Measurements from ENCODE around the gene ZNF23.
A peak's percentile ranks its signal among the peaks of the same experiment; 100 is the strongest.

ZNF23 gene

GRCh38 chr16:71501547-71501946, 39.5 kb upstream of the ZNF23 start:
- no peak for DNase-seq (ENCODE audit: low read depth in 1 of 2, low spot score in 1 of 2)
- no peak overlapping the region for H3K27ac ChIP-seq (replicated peaks)
- no peak overlapping the region for H3K4me3 ChIP-seq (replicated peaks; ENCODE audit: insufficient read depth, low read length)
- no peaks in the 10 kb centered on the region for H3K27me3 ChIP-seq (ENCODE audit: insufficient read depth, poor library complexity, severe bottlenecking)
- TF ChIP-seq SPI1 (IDR thresholded peaks at IDR 0.05; ENCODE audit: borderline replicate concordance, low read depth) (no peak), REST (IDR thresholded peaks at IDR 0.05; ENCODE audit: insufficient replicate concordance, low read depth) (no peak), GABPA (IDR thresholded peaks at IDR 0.05; ENCODE audit: low read depth) (no peak), CTCF (IDR thresholded peaks at IDR 0.05; ENCODE audit: insufficient read depth, low read length) (no peak), POLR2AphosphoS5 (IDR thresholded peaks at IDR 0.05; ENCODE audit: low read depth) (no peak)

GRCh38 chr16:71500964-71501363, 38.9 kb upstream of the ZNF23 start:
- H3K27ac ChIP-seq (replicated peaks) = no peak overlapping the region
- no peak overlapping the region for H3K4me3 ChIP-seq (replicated peaks; ENCODE audit: insufficient read depth, low read length)
- TF ChIP-seq SPI1 (IDR thresholded peaks at IDR 0.05; ENCODE audit: borderline replicate concordance, low read depth) (no peak), REST (IDR thresholded peaks at IDR 0.05; ENCODE audit: insufficient replicate concordance, low read depth) (no peak), POLR2AphosphoS5 (IDR thresholded peaks at IDR 0.05; ENCODE audit: low read depth) (no peak), CTCF (IDR thresholded peaks at IDR 0.05; ENCODE audit: insufficient read depth, low read length) (no peak), GABPA (IDR thresholded peaks at IDR 0.05; ENCODE audit: low read depth) (no peak)
- no peaks in the 10 kb centered on the region for H3K27me3 ChIP-seq (ENCODE audit: insufficient read depth, poor library complexity, severe bottlenecking)
- DNase-seq (ENCODE audit: low read depth in 1 of 2, low spot score in 1 of 2) = no peak

- Histone ChIP-seq H3K27me3 (ENCODE audit: insufficient read depth, poor library complexity, severe bottlenecking) (no peaks in the 10 kb centered on the region), H3K4me3 (replicated peaks; ENCODE audit: insufficient read depth, low read length) (no peak overlapping the region), H3K27ac (replicated peaks) (no peak overlapping the region)
- DNase-seq (ENCODE audit: low read depth in 1 of 2, low spot score in 1 of 2) = peak; percentile 17 to 47
- no peak for TF ChIP-seq REST (IDR thresholded peaks at IDR 0.05; ENCODE audit: insufficient replicate concordance, low read depth)
- TF ChIP-seq GABPA (IDR thresholded peaks at IDR 0.05; ENCODE audit: low read depth) = no peak
- no peak for TF ChIP-seq POLR2AphosphoS5 (IDR thresholded peaks at IDR 0.05; ENCODE audit: low read depth)
- peak; percentile 69 for TF ChIP-seq CTCF (IDR thresholded peaks at IDR 0.05; ENCODE audit: insufficient read depth, low read length)
- no peak for TF ChIP-seq SPI1 (IDR thresholded peaks at IDR 0.05; ENCODE audit: borderline replicate concordance, low read depth)
Measured at GRCh38 chr16:71499775-71500364, 37.8 kb upstream of the ZNF23 start.

All from HL-60 (cell line).